Measurements from ENCODE around the gene GRSF1.

DNA sequence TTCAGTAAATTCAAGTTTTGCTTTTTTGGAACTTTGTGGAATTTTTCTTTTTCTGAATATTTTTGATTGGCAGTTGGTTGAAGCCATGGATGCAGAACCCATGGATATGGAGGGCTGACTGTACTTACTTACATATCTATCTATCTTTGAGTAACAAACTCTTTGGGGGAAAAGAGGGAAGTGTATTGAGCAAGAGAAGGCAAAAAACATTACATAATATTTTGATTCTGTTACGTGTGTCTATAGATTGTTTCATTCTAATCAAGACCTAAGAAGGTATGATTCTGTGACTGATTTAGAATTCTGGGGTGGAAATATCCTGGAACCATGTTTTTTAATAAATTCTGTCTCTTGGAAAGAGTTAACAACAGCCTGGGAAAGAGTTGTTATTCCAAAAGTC is 31.5 kb downstream of the GRSF1 start:
- no peak for TF ChIP-seq TAF1 (IDR thresholded peaks at IDR 0.05; ENCODE audit: borderline replicate concordance, insufficient read depth, low read length)
- TF ChIP-seq, protein P1, sequence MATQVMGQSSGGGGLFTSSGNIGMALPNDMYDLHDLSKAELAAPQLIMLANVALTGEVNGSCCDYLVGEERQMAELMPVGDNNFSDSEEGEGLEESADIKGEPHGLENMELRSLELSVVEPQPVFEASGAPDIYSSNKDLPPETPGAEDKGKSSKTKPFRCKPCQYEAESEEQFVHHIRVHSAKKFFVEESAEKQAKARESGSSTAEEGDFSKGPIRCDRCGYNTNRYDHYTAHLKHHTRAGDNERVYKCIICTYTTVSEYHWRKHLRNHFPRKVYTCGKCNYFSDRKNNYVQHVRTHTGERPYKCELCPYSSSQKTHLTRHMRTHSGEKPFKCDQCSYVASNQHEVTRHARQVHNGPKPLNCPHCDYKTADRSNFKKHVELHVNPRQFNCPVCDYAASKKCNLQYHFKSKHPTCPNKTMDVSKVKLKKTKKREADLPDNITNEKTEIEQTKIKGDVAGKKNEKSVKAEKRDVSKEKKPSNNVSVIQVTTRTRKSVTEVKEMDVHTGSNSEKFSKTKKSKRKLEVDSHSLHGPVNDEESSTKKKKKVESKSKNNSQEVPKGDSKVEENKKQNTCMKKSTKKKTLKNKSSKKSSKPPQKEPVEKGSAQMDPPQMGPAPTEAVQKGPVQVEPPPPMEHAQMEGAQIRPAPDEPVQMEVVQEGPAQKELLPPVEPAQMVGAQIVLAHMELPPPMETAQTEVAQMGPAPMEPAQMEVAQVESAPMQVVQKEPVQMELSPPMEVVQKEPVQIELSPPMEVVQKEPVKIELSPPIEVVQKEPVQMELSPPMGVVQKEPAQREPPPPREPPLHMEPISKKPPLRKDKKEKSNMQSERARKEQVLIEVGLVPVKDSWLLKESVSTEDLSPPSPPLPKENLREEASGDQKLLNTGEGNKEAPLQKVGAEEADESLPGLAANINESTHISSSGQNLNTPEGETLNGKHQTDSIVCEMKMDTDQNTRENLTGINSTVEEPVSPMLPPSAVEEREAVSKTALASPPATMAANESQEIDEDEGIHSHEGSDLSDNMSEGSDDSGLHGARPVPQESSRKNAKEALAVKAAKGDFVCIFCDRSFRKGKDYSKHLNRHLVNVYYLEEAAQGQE (IDR thresholded peaks at IDR 0.05; ENCODE audit: insufficient read depth in 1 of 2, low read depth in 2 of 2, low read length in 2 of 2), result no peak
- TF ChIP-seq POLR2AphosphoS5 (IDR thresholded peaks at IDR 0.05; ENCODE audit: low read depth, low read length), result no peak

All from PFSK-1 (cell line).